ENCODE data around the gene IGFL1.

GRCh38 chr19:46209472-46209871 is 20.1 kb upstream of the IGFL1 start:
- no peak for TF ChIP-seq CTCF (IDR thresholded peaks at IDR 0.05)
- TF ChIP-seq POLR2A (IDR thresholded peaks at IDR 0.05), result no peak
